ENCODE data around the gene MDC1.

MDC1 gene

DNA sequence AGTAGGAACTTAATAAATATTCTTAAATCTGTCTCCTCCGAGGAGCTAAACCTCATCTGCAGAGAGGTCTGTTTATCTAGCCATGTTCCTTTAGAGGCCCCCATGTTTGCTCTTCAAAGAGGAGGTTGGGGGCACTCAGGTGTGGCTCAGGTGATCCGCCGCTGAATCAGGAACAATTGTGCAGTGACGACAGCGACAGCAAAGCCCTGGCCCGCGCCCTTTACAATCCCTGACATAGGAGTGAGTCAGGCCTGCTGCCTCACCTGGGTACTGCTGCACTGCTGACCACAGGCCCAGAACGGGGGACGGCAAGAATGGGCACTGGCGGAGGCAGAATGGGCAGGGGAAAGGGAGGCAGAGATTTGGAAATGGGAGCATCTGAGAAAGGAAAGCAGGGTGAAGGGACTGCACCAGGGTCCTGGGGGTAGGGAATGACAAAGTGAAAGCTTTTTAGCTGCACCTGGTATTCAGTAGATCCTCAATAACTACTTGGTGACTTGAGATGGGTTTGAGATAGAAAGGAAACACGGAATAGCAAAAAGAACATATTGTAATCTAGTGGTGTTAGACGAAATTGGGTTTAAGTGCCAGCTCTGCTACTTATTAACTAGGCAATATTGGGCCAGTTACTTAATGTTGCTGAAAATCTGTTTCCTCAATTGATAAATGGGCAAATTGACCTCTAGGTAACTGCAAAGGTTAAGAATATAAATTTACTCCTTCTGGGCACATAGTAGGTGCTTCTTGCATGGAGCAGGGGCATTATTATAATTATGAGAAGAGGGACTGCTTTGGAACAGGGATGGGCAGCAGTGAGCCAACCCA, 32.7 kb upstream of the MDC1 start:
- peaks cover 6% of the 10 kb centered on the region for H3K4me1 ChIP-seq

GRCh38 chr6:30748851-30749540, 31.9 kb upstream of the MDC1 start:
- Histone ChIP-seq H3K36me3 (ENCODE audit: control insufficient read depth, insufficient read depth, low read length) (no peaks in the 10 kb centered on the region), H3K27ac (no peak overlapping the region), H3K9ac (no peak overlapping the region), H3K4me1 (peaks cover 6% of the 10 kb centered on the region), H3K79me2 (no peaks in the 10 kb centered on the region), H3K9me3 (ENCODE audit: control insufficient read depth, low read length) (no peaks in the 10 kb centered on the region), H2AFZ (peak overlapping the region; percentile 50), H3K4me3 (ENCODE audit: low read depth, low read length) (no peak overlapping the region), H3K27me3 (ENCODE audit: control insufficient read depth, insufficient read depth, low read length) (no peaks in the 10 kb centered on the region), H3K4me2 (ENCODE audit: low read length) (no peak overlapping the region)
- TF ChIP-seq CTCF (IDR thresholded peaks at IDR 0.05), result no peak

More for the DNA sequence above, 32.7 kb upstream of the MDC1 start:
- no peak overlapping the region for H3K4me2 ChIP-seq (ENCODE audit: low read length)
- H3K36me3 ChIP-seq (ENCODE audit: control insufficient read depth, insufficient read depth, low read length), result no peaks in the 10 kb centered on the region
- TF ChIP-seq CTCF (IDR thresholded peaks at IDR 0.05), result no peak
- H3K9ac ChIP-seq, result no peak overlapping the region
- H3K27ac ChIP-seq, result no peak overlapping the region
- no peaks in the 10 kb centered on the region for H3K79me2 ChIP-seq
- no peaks in the 10 kb centered on the region for H3K27me3 ChIP-seq (ENCODE audit: control insufficient read depth, insufficient read depth, low read length)
- peak overlapping the region; percentile 50 for H2AFZ ChIP-seq
- no peak overlapping the region for H3K4me3 ChIP-seq (ENCODE audit: low read depth, low read length)
- H3K9me3 ChIP-seq (ENCODE audit: control insufficient read depth, low read length), result no peaks in the 10 kb centered on the region

GRCh38 chr6:30747902-30748769, 31.1 kb upstream of the MDC1 start:
- Histone ChIP-seq H3K9me3 (ENCODE audit: control insufficient read depth, low read length) (no peaks in the 10 kb centered on the region), H3K4me1 (peaks cover 6% of the 10 kb centered on the region), H3K4me2 (ENCODE audit: low read length) (no peak overlapping the region), H3K79me2 (no peaks in the 10 kb centered on the region), H3K27me3 (ENCODE audit: control insufficient read depth, insufficient read depth, low read length) (no peaks in the 10 kb centered on the region), H3K27ac (peak overlapping the region; percentile 3), H2AFZ (no peak overlapping the region), H3K36me3 (ENCODE audit: control insufficient read depth, insufficient read depth, low read length) (no peaks in the 10 kb centered on the region), H3K4me3 (ENCODE audit: low read depth, low read length) (no peak overlapping the region), H3K9ac (no peak overlapping the region)
- TF ChIP-seq CTCF (IDR thresholded peaks at IDR 0.05), result no peak

- no peaks in the 10 kb centered on the region for H3K27me3 ChIP-seq (ENCODE audit: control insufficient read depth, insufficient read depth, low read length)
- H3K4me1 ChIP-seq, result peaks cover 6% of the 10 kb centered on the region
- H3K36me3 ChIP-seq (ENCODE audit: control insufficient read depth, insufficient read depth, low read length), result no peaks in the 10 kb centered on the region
- no peak overlapping the region for H3K9ac ChIP-seq
- H2AFZ ChIP-seq, result no peak overlapping the region
- no peak for TF ChIP-seq CTCF (IDR thresholded peaks at IDR 0.05)
- no peaks in the 10 kb centered on the region for H3K9me3 ChIP-seq (ENCODE audit: control insufficient read depth, low read length)
- H3K4me3 ChIP-seq (ENCODE audit: low read depth, low read length), result no peak overlapping the region
- peak overlapping the region; percentile 3 for H3K27ac ChIP-seq
- H3K4me2 ChIP-seq (ENCODE audit: low read length), result no peak overlapping the region
- no peaks in the 10 kb centered on the region for H3K79me2 ChIP-seq
Observed at GRCh38 chr6:30747300-30747687, 30.2 kb upstream of the MDC1 start.
